IMR-90 (cell line): ENCODE measurements around the gene KRT5. TPM values are rescaled to one million over a fixed set of nuclear protein-coding genes. Genes with fewer than 3 reads are reported as not detected.

Experiments used
- ATAC-seq: fragments of 200-7000 bp; cut with Tn5 transposase; 2 replicates; pipeline ENCODE4 v1.9.1; 2020; ENCODE audit warnings: low read depth, mild to moderate bottlenecking, moderate library complexity
- BruUV-seq: library from RNA; stranded (reverse); fragments of 400-500 nt; replicated peaks from 2 replicates; lab custom pipeline; 2021; lab: Mats Ljungman, UMichigan
- CTCF ChIA-PET: fragments of 300-600 bp; formaldehyde crosslinking; extraction: SDS; loops from one replicate; lab custom pipeline; 2021; ENCODE audit warnings: antibody characterized with exemption; lab: Yijun Ruan, JAX
- POLR2A ChIA-PET: fragments of 300-600 bp; sonication (Branson Sonifier 250); formaldehyde crosslinking; loops from one replicate; lab custom pipeline; 2022; ENCODE audit warnings: antibody characterized with exemption; ENCODE audit not compliant: unreplicated experiment; lab: Charles Lee
- DNase-seq: peaks from one replicate; pipeline ENCODE4 v3.0.0; 2013
- H2AFZ ChIP-seq: replicated peaks from 2 replicates; pipeline ENCODE3; 2013; ENCODE audit warnings: low read length, mild to moderate bottlenecking; ENCODE audit not compliant: poor library complexity
- H2AK5ac ChIP-seq: 2 replicates; pipeline ENCODE4 v1.6.1; 2013; ENCODE audit warnings: low read depth, low read length, inconsistent platforms
- H2AK9ac ChIP-seq: replicated peaks from 2 replicates; pipeline ENCODE3; 2013; ENCODE audit warnings: mild to moderate bottlenecking, low read depth, low read length, moderate library complexity; ENCODE audit not compliant: poor library complexity
- H2BK120ac ChIP-seq: 2 replicates; pipeline ENCODE4 v1.6.1; 2013; ENCODE audit warnings: low read depth, low read length, inconsistent platforms
- H2BK15ac ChIP-seq: 3 replicates; pipeline ENCODE4 v1.6.1; 2013; ENCODE audit warnings: low read depth, low read length, inconsistent platforms
- H2BK20ac ChIP-seq: 2 replicates; pipeline ENCODE4 v1.6.1; 2013; ENCODE audit warnings: low read depth, mild to moderate bottlenecking, inconsistent platforms, low read length, moderate library complexity
- H2BK5ac ChIP-seq: 2 replicates; pipeline ENCODE4 v1.6.1; 2013; ENCODE audit warnings: mild to moderate bottlenecking, low read depth, low read length, inconsistent platforms; ENCODE audit not compliant: poor library complexity, severe bottlenecking
- H3K14ac ChIP-seq: replicated peaks from 2 replicates; pipeline ENCODE4 v1.6.1; 2013; ENCODE audit warnings: low read depth, low read length, inconsistent platforms
- H3K18ac ChIP-seq: 2 replicates; pipeline ENCODE4 v1.6.1; 2013; ENCODE audit warnings: low read depth, low read length, control low read depth
- H3K23ac ChIP-seq: 2 replicates; pipeline ENCODE4 v1.6.1; 2013; ENCODE audit warnings: low read depth, low read length, inconsistent platforms
- H3K27ac ChIP-seq: 2 replicates; pipeline ENCODE4 v1.5.1; 2013; ENCODE audit warnings: mild to moderate bottlenecking, control low read depth, low read length; ENCODE audit not compliant: insufficient read depth
- H3K27me3 ChIP-seq: 2 replicates; pipeline ENCODE4 v1.6.1; 2013; ENCODE audit warnings: low read length; ENCODE audit not compliant: control insufficient read depth, insufficient read depth
- H3K36me3 ChIP-seq: 2 replicates; pipeline ENCODE4 v1.6.1; 2013; ENCODE audit warnings: low read length, mixed read lengths; ENCODE audit not compliant: control insufficient read depth, insufficient read depth
- H3K4ac ChIP-seq: 2 replicates; pipeline ENCODE4 v1.6.1; 2013; ENCODE audit warnings: low read depth, low read length, inconsistent platforms
- H3K4me1 ChIP-seq: 2 replicates; pipeline ENCODE4 v1.6.1; 2013; ENCODE audit warnings: low read length, mixed read lengths; ENCODE audit not compliant: control insufficient read depth, insufficient read depth
- H3K4me2 ChIP-seq: 2 replicates; pipeline ENCODE4 v1.6.1; 2013; ENCODE audit warnings: low read depth, mild to moderate bottlenecking, control low read depth, low read length, moderate library complexity
- H3K4me3 ChIP-seq: 2 replicates; pipeline ENCODE4 v1.5.1; 2013; ENCODE audit warnings: low read depth, mild to moderate bottlenecking, control low read depth, low read length, moderate library complexity; ENCODE audit not compliant: insufficient read depth
- H3K56ac ChIP-seq: 2 replicates; pipeline ENCODE4 v1.6.1; 2013; ENCODE audit warnings: low read length, inconsistent platforms; ENCODE audit not compliant: insufficient read depth; ENCODE audit errors: extremely low read depth
- H3K79me1 ChIP-seq, 2 experiments: 2 replicates each; pipeline ENCODE4 v1.6.1; 2013; ENCODE audit warnings: low read length in 2 of 2, inconsistent platforms in 1 of 2, low read depth in 1 of 2
- H3K9ac ChIP-seq: 2 replicates; pipeline ENCODE4 v1.6.1; 2013; ENCODE audit warnings: low read depth, low read length, control low read depth
- H3K9me1 ChIP-seq: 2 replicates; pipeline ENCODE4 v1.6.1; 2013; ENCODE audit warnings: low read length, inconsistent platforms; ENCODE audit not compliant: insufficient read depth
- H3K9me3 ChIP-seq: 2 replicates; pipeline ENCODE4 v1.6.1; 2013; ENCODE audit warnings: low read length; ENCODE audit not compliant: control insufficient read depth, insufficient read depth
- H4K20me1 ChIP-seq: 2 replicates; pipeline ENCODE4 v1.6.1; 2013; ENCODE audit warnings: low read length, inconsistent platforms; ENCODE audit not compliant: insufficient read depth
- H4K5ac ChIP-seq: 2 replicates; pipeline ENCODE4 v1.6.1; 2013; ENCODE audit warnings: mild to moderate bottlenecking, low read depth, low read length, control low read depth
- H4K8ac ChIP-seq, 2 experiments: 2 replicates each; pipeline ENCODE4 v1.6.1; 2013; ENCODE audit warnings: low read depth in 2 of 2, low read length in 2 of 2, control low read depth in 1 of 2, inconsistent platforms in 1 of 2
- H4K91ac ChIP-seq: 2 replicates; pipeline ENCODE4 v1.6.1; 2013; ENCODE audit warnings: low read depth, low read length, inconsistent platforms; ENCODE audit not compliant: insufficient read depth
- CHD1 ChIP-seq: IDR thresholded peaks from 2 replicates; pipeline ENCODE4 v1.6.1; 2012; ENCODE audit warnings: low read depth, low read length, improper control_type of control experiment
- FOS ChIP-seq: fragments of 150-350 bp; IDR thresholded peaks from 2 replicates; pipeline ENCODE4 v1.6.1; 2016; ENCODE audit warnings: low read depth, low read length
- RFX5 ChIP-seq: IDR thresholded peaks from 2 replicates; pipeline ENCODE4 v1.8.0; 2012; ENCODE audit warnings: low read depth, mild to moderate bottlenecking, low read length, moderate library complexity
- SMC3 ChIP-seq: fragments of 150-350 bp; IDR thresholded peaks from 2 replicates; pipeline ENCODE4 v1.6.1; 2016; ENCODE audit warnings: low read depth, mild to moderate bottlenecking, antibody characterized with exemption, low read length, moderate library complexity
- WGBS, 2 experiments: methylation state at CpG; one replicate each; pipeline versions ENCODE4 v1.1.5 to v1.1.7; 2013; ENCODE audit warnings: missing lambda C conversion rate in 2 of 2; ENCODE audit not compliant: insufficient read length in 1 of 2; ENCODE audit errors: extremely low coverage in 2 of 2; 5-methylcytosine and 5-hydroxymethylcytosine counted together
- dilution Hi-C: fragments of 300-500 bp; cut with HindIII; formaldehyde crosslinking; loops from one replicate; pipeline ENCODE4 v1.14.3; 2018; ENCODE audit warnings: low sequenced_read_pairs; ENCODE audit not compliant: unreplicated experiment
- in situ Hi-C: fragments of 300-500 bp; cut with MboI; formaldehyde crosslinking; loops from 3 replicates; pipeline ENCODE4 v1.14.3; 2019; ENCODE audit warnings: low sequenced_read_pairs, inconsistent platforms, mixed read lengths
- intact Hi-C: fragments of 100-400 bp; cut with micrococcal nuclease; formaldehyde crosslinking; loops from 2 replicates; pipeline ENCODE4 v1.10.0; 2022
- polyA plus RNA-seq, 3 experiments: library from polyadenylated mRNA; depleted of rRNA; stranded (reverse); fragments of >200 nt; gene quantifications; 2 replicates each; pipeline ENCODE4 v1.2.3, GENCODE V29; 2012; ENCODE audit warnings: low replicate concordance in 1 of 3
- total RNA-seq: library from RNA; depleted of rRNA; stranded (reverse); fragments of >200 nt; gene quantifications from 2 replicates; pipeline ENCODE4 v1.2.3, GENCODE V29; 2012
- TF ChIP-seq, protein P1 (sequence below): fragments of 150-350 bp; IDR thresholded peaks from 2 replicates; pipeline ENCODE4 v1.6.1; 2016; ENCODE audit warnings: low read depth, mild to moderate bottlenecking, low read length, moderate library complexity, borderline replicate concordance
- TF ChIP-seq, protein P2 (sequence below): fragments of 150-350 bp; IDR thresholded peaks from 2 replicates; pipeline ENCODE4 v1.6.1; 2017; ENCODE audit warnings: mild to moderate bottlenecking, antibody characterized with exemption, low read length, low read depth

Gene KRT5
- total and polyA plus RNA-seq, 2 of the 4 experiments (the other 2 are of a cell fraction), result not detected

DNA sequence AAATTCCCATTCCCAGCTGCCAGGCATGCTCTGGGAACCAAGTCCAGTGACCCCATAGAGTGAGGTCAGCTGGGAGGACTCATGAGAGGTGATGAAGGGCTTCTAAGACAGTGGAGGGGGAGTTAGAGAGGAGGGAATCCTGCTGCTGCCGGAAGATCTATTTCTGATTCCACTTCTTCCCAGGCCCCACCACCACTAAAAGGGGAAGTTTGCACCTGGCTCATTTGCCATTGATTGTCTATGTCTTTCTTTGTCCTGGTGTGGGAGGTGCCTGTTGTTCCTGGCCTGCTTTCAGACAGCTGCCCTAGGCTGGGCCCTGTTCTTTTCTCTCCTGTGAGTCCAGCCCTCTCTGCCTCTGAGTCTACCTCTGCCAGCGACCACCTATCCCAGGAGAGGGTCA, 24.1 kb downstream of the KRT5 start:
- Histone ChIP-seq H3K14ac (no peak overlapping the region), H3K4me1 (no peaks in the 10 kb centered on the region), H4K91ac (no peak overlapping the region), H3K56ac (no peak overlapping the region), H3K23ac (no peak overlapping the region), H2BK20ac (no peak overlapping the region), H2AK9ac (no peak overlapping the region), H3K4ac (no peak overlapping the region), H4K5ac (no peak overlapping the region), H3K4me3 (no peak overlapping the region), H2AK5ac (no peak overlapping the region), H2BK5ac (no peak overlapping the region), H3K9ac (no peak overlapping the region), H3K27ac (no peak overlapping the region), H3K9me3 (no peaks in the 10 kb centered on the region), H2BK120ac (no peak overlapping the region), H3K4me2 (no peak overlapping the region), H3K18ac (no peak overlapping the region), H3K9me1 (no peaks in the 10 kb centered on the region), H3K36me3 (no peaks in the 10 kb centered on the region), H2AFZ (no peak overlapping the region), H4K20me1 (no peaks in the 10 kb centered on the region), H3K27me3 (peaks cover 11% of the 10 kb centered on the region), H2BK15ac (no peak overlapping the region), H4K8ac (no peak overlapping the region), H3K79me1 (no peaks in the 10 kb centered on the region)
- WGBS, 2 experiments, result no CpG with 5 or more reads among the region's 2 CpGs
- no TSS peak for BruUV-seq
- ATAC-seq (no peak), DNase-seq (no peak)
- POLR2A ChIA-PET, result no interaction called here
- dilution Hi-C loops (no loop called here), intact Hi-C loops (no loop called here), in situ Hi-C loops (no loop called here)
- CTCF ChIA-PET, result no interaction called here
- TF ChIP-seq, protein P1, sequence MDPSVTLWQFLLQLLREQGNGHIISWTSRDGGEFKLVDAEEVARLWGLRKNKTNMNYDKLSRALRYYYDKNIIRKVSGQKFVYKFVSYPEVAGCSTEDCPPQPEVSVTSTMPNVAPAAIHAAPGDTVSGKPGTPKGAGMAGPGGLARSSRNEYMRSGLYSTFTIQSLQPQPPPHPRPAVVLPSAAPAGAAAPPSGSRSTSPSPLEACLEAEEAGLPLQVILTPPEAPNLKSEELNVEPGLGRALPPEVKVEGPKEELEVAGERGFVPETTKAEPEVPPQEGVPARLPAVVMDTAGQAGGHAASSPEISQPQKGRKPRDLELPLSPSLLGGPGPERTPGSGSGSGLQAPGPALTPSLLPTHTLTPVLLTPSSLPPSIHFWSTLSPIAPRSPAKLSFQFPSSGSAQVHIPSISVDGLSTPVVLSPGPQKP, result no peak
- TF ChIP-seq RFX5, result no peak
- TF ChIP-seq SMC3, result no peak
- TF ChIP-seq CHD1, result no peak
- TF ChIP-seq, protein P2, sequence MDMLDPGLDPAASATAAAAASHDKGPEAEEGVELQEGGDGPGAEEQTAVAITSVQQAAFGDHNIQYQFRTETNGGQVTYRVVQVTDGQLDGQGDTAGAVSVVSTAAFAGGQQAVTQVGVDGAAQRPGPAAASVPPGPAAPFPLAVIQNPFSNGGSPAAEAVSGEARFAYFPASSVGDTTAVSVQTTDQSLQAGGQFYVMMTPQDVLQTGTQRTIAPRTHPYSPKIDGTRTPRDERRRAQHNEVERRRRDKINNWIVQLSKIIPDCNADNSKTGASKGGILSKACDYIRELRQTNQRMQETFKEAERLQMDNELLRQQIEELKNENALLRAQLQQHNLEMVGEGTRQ, result no peak
- no peak for TF ChIP-seq FOS
